Heart left ventricle (tissue), 16 donors: ENCODE measurements around the gene CRISP3. TPM values are rescaled to one million over a fixed set of nuclear protein-coding genes. Genes with fewer than 3 reads are reported as not detected.

Source experiments
- ATAC-seq, 4 donors: fragments of 200-7000 bp; cut with Tn5 transposase; one replicate each; pipeline ENCODE4 v1.9.1; 2020 to 2022; ENCODE audit warnings: moderate library complexity in 4 of 4, mild to moderate bottlenecking in 3 of 4, moderate number of reproducible peaks in 1 of 4
- DNase-seq, 5 donors: peaks; one replicate each; pipeline ENCODE4 v3.0.0-alpha.2; 2020
- H3K27ac ChIP-seq, 12 donors: fragments of 200-600 bp; sonication (generic) in 4 of 12; one replicate each; pipeline versions ENCODE4 v1.5.0 to v1.8.0; 2016 to 2022; ENCODE audit warnings: mild to moderate bottlenecking in 2 of 12
- H3K27me3 ChIP-seq, 9 donors: fragments of 200-600 bp; sonication (generic) in 2 of 9; one replicate each; pipeline versions ENCODE4 v1.5.1 to v1.8.0; 2016 to 2022; ENCODE audit warnings: mild to moderate bottlenecking in 3 of 9
- H3K36me3 ChIP-seq, 9 donors: fragments of 200-600 bp; sonication (generic) in 2 of 9; one replicate each; pipeline versions ENCODE4 v1.5.0 to v1.8.0; 2018 to 2022; ENCODE audit warnings: mild to moderate bottlenecking in 2 of 9
- H3K4me1 ChIP-seq, 12 donors: fragments of 200-600 bp; sonication (generic) in 4 of 12; one replicate each; pipeline versions ENCODE4 v1.5.0 to v1.8.0; 2016 to 2022; ENCODE audit warnings: mild to moderate bottlenecking in 3 of 12
- H3K4me3 ChIP-seq, 12 donors: fragments of 200-600 bp; sonication (generic) in 4 of 12; one replicate each; pipeline versions ENCODE4 v1.5.0 to v1.8.0; 2017 to 2022; ENCODE audit warnings: mild to moderate bottlenecking in 9 of 12, moderate library complexity in 4 of 12
- H3K9me3 ChIP-seq, 12 donors: fragments of 200-600 bp; sonication (generic) in 4 of 12; one replicate each; pipeline versions ENCODE4 v1.5.0 to v1.8.0; 2016 to 2022; ENCODE audit warnings: mild to moderate bottlenecking in 1 of 12
- CTCF ChIP-seq, 12 donors: fragments of 200-600 bp; sonication (generic) in 4 of 12; IDR thresholded peaks; one replicate each; pipeline versions ENCODE4 v1.5.0 to v1.8.0; 2018 to 2022; ENCODE audit warnings: antibody characterized with exemption in 12 of 12, mild to moderate bottlenecking in 5 of 12
- POLR2A ChIP-seq, 2 donors: fragments of 450-650 bp; IDR thresholded peaks; one replicate each; pipeline ENCODE4 v1.6.1; 2017; ENCODE audit warnings: antibody characterized with exemption in 2 of 2, mild to moderate bottlenecking in 2 of 2, moderate library complexity in 2 of 2
- WGBS, 4 donors: extraction: QIAGEN DNeasy Blood & Tissue Kit in 2 of 4; methylation state at CpG; one replicate each; pipeline versions ENCODE4 v1.1.5 to v1.1.7; 2013 to 2018; 5-methylcytosine and 5-hydroxymethylcytosine counted together
- intact Hi-C, 10 donors: fragments of 100-400 bp; cut with DNase I; formaldehyde crosslinking; loops; one replicate each; pipeline versions ENCODE4 v1.11.1 to v1.14.2; 2022
- polyA plus RNA-seq, 2 donors: library from polyadenylated mRNA; stranded (reverse); fragments of 200-250 nt; gene quantifications; one replicate each; pipeline ENCODE4 v1.2.3, GENCODE V29; 2013
- total RNA-seq, 9 donors: library from RNA; depleted of rRNA in 2 of 9; stranded (reverse); fragments of >200 nt in 2 of 9; fragmentation: NEBNext Ultra II Directional in 3 of 9; extraction: Animal tissue kit (Norgen Biotek cat#: 25700) in 3 of 9; gene quantifications; one replicate each; pipeline versions ENCODE4 v1.1.0 to v1.2.4, GENCODE V29; 2016 to 2023
- donor health status: ischemic (EF 13 %, LVEDD 7.1; RV severe dilation, severe dysfunction).
- donor health status: healthy with polysubstance abuse.
- donor health status: DM: no; HTN: yes; CAD: no.
- donor health status: DM: no; HTN: no; CAD: no.
- donor health status: ischemic (EF 25% LVEDD 6.9; RV normal size, moderate dysfunction).
- donor health status: ischemic (EF 25% LVEDD 5.7; RV mildly dilated, moderate dysfunction).
- donor health status: healthy.
- donor health status: DM: yes; HTN: yes; CAD: no.
- donor health status: ischemic (EF 35%, LVEDD 5.7; RV mildly dilated, moderate dysfunction).
- donor health status: nonischemic (EF 11% LVEDD 7.7; RV severe dilation, severe dysfunction).
- donor health status: DM: yes; HTN: yes; CAD: no.
- donor health status: PGD.
- donor health status: ischemic (EF 29% LVEDD 5.4; RV normal size, mild dysfunction).
- donor health status: nonischemic (EF 23%, LVEDD 6.1; RV moderate dilation, normal function).

The CRISP3 gene
- total and polyA plus RNA-seq, 11 donors, result 0.04 to 0.69 TPM; not detected in 9

DNA sequence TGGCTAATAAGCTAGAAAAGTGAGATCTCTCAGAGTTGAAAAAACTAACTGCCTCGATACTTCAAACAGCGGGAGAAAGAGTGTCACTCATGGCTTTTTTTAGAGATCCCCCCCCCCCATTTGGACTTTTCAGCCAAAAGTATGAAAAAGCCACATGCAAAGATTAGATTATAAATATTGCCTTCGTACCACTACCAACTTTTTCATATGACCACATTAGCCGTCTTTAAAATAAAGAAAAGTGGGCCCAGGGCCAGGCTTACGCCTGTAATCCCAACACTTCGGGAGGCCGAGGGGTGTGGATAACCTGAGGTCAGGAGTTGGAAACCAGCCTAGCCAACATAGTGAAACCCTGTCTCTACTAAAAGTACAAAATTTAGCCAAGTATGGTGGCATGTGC is 38.5 kb upstream of the CRISP3 start:
- WGBS, 4 donors, result 82 to 88% (median 86%) methylated on average over 7 of the region's 7 CpGs
- Histone ChIP-seq H3K36me3 (no peaks in the 10 kb centered on the region), H3K27me3 (no peaks in the 10 kb centered on the region), H3K9me3 (no peaks in the 10 kb centered on the region), H3K4me1 (no peaks in the 10 kb centered on the region), H3K27ac (no peak overlapping the region), H3K4me3 (no peak overlapping the region)
- TF ChIP-seq POLR2A (IDR thresholded peaks at IDR 0.05) (no peak), CTCF (IDR thresholded peaks at IDR 0.05) (no peak)
- intact Hi-C loops, result no loop called here
- no peak for DNase-seq
- no peak for ATAC-seq

DNA sequence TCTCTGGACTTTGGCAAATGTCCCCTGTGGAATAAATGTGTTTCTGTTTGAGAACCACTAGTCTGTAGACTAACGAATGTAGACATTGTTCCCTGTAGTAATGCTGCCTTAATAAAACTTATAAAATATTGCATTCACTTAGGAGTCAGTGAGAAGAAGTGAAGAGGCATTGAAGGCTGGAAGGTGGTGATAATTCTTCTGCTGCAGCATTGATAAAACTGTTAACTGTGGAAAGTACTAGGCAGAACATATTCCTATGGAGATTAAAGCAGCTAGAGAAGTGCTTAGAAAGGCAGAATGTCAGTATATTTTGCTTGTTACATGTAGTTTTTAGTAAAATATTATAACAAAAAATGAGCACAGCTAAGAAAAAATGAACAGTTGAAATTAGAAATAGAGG is 38.1 kb upstream of the CRISP3 start:
- H3K4me3 ChIP-seq, result no peak overlapping the region
- TF ChIP-seq POLR2A (IDR thresholded peaks at IDR 0.05) (no peak), CTCF (IDR thresholded peaks at IDR 0.05) (no peak)
- H3K4me1 ChIP-seq, result no peaks in the 10 kb centered on the region
- DNase-seq, result no peak
- H3K36me3 ChIP-seq, result no peaks in the 10 kb centered on the region
- no peaks in the 10 kb centered on the region for H3K9me3 ChIP-seq
- intact Hi-C loops, result no loop called here
- 43 to 69% (median 53%) methylated on average over 1 of the region's 1 CpG for WGBS, 4 donors
- ATAC-seq, result no peak
- H3K27me3 ChIP-seq, result no peaks in the 10 kb centered on the region
- H3K27ac ChIP-seq, result no peak overlapping the region

DNA sequence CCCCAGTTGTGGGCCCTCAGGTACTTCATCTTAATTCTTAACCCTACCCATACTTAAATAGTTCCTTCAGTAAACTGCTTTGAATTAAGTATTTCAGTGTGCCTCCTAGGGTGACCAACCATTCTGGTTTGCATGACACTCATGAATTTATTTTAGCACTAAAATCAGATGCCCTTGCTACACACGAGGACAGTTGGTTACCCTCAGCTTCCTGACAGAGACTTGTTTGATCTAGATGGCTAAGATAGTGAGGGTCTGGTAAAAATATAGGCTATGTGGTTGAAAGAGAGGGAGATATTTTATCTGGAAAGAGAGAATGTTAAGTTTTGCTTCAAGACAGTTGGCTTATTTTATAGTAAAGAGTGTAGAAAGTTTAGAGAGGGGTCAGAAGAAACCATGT is 32.3 kb upstream of the CRISP3 start:
- Histone ChIP-seq H3K36me3 (no peaks in the 10 kb centered on the region), H3K9me3 (no peaks in the 10 kb centered on the region), H3K27ac (no peak overlapping the region), H3K4me1 (no peaks in the 10 kb centered on the region), H3K4me3 (no peak overlapping the region), H3K27me3 (no peaks in the 10 kb centered on the region)
- ATAC-seq (no peak), DNase-seq (no peak)
- TF ChIP-seq CTCF (IDR thresholded peaks at IDR 0.05) (no peak), POLR2A (IDR thresholded peaks at IDR 0.05) (no peak)
- 13 to 28% (median 20%) methylated on average over 1 of the region's 1 CpG for whole genome bisulfite sequencing, 4 donors
- intact Hi-C loops, result no loop called here

DNA sequence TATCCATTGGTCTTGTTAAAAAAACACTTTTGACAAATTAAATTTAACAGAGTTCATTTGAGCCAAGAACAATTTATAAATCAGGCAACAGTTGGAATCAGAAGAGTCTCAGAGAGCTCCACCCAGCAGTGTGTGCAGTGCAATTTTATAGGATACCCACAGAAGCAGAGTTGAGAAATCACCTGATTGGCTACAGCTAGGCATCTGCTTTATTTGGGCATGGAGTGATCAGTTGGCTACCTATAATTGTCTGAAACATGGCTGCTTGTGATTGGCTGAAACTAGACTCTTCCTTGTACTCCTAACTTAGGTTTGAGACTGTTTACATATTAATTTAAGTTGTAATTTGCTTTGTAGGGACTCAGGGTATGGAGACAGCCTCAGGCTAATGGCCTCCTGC is 30.9 kb upstream of the CRISP3 start:
- no peak for ATAC-seq
- Histone ChIP-seq H3K36me3 (no peaks in the 10 kb centered on the region), H3K9me3 (no peaks in the 10 kb centered on the region), H3K27ac (no peak overlapping the region), H3K27me3 (no peaks in the 10 kb centered on the region), H3K4me3 (no peak overlapping the region), H3K4me1 (no peaks in the 10 kb centered on the region)
- no peak for DNase-seq
- intact Hi-C loops, result no loop called here
- TF ChIP-seq CTCF (IDR thresholded peaks at IDR 0.05) (no peak), POLR2A (IDR thresholded peaks at IDR 0.05) (no peak)
